Stimulated activated CD4-positive, alpha-beta T cell treated with anti-CD3 and anti-CD28 coated beads, Interleukin-1b, Interleukin-23, amount 100 ng/mL, for 4 hours (primary cell): ENCODE data around the gene ERBIN.
"Not testable (repeated sequence)": the region's sequence is repeated elsewhere in the genome, so short reads cannot be mapped to it uniquely, and the experiment has no call there.

Source experiments
- DNase-seq, 2 donors: peaks; one replicate each; pipeline ENCODE4 v3.0.0-alpha.2; 2020; ENCODE audit warnings: low read depth in 2 of 2

Gene ERBIN

DNA sequence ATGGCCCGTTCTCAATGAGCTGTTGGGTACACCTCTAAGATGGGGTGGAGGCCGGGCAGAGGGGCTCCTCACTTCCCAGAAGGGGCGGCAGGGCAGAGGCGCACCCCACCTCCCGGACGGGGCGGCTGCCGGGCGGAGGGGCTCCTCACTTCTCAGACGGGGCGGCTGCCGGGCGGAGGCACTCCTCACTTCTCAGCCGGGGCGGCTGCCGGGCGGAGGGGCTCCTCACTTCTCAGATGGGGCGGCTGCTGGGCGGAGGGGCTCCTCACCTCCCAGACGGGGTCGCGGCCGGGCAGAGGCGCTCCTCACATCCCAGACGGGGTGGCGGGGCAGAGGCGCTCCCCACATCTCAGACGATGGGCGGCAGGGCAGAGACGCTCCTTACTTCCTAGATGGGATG lies 31.3 kb downstream of the ERBIN start:
- not testable (repeated sequence) for DNase-seq

DNA sequence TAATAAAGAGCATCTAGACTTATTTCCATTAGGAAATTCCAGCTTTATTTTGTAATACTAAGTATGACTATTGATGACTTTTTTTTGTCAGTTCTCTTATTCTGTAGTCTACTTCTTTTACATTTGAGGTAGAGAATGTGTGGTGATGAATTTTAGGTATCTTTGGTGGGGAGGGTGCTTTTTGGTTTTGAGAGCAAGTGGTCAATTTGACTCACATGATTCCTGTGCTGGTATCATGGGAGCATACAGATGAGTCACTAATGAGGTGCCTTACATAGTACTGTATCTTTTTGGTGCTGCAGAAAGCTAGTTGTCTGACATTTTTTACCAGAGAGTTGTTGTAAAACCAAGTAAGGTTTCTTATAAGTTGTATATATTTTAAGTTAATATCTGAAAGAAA lies 35.3 kb downstream of the ERBIN start:
- peak in 1 of 2 donors; percentile 2 for DNase-seq

DNA sequence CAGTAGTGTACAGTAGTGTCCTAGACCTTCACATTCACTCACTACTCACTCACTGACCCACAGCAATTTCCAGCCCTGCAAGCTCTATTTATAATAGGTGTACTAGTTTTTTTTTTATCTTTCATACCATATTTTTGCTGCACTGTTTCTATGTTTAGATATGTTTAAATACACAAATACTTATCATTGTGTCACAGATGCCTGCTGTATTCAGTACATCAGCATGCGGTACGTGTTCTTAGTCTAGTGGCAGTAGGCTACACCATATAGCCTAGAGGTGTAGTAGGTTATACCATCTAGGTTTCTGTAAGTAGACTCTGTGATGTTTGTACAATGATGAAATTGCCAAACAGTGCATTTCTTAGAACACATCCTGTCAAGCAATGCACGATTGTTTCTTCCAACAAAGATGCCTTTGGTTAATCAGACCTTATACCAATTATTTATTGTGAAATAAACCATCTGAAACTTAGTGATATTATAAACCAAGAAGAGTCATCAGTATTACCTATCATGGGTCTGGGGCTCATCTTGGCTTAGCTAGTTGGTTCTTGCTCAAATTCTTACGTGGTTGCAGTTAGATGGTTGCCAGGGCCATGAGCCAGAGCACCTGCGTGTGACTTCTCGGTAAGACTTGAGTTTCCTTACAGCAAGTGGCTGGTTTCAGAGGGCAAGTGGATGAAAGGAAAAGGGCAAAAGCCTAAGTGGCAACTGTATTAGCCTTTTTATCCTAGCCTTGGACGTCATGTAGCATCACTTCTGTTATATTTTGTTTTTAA lies 41.1 kb downstream of the ERBIN start:
- no peak for DNase-seq

DNA sequence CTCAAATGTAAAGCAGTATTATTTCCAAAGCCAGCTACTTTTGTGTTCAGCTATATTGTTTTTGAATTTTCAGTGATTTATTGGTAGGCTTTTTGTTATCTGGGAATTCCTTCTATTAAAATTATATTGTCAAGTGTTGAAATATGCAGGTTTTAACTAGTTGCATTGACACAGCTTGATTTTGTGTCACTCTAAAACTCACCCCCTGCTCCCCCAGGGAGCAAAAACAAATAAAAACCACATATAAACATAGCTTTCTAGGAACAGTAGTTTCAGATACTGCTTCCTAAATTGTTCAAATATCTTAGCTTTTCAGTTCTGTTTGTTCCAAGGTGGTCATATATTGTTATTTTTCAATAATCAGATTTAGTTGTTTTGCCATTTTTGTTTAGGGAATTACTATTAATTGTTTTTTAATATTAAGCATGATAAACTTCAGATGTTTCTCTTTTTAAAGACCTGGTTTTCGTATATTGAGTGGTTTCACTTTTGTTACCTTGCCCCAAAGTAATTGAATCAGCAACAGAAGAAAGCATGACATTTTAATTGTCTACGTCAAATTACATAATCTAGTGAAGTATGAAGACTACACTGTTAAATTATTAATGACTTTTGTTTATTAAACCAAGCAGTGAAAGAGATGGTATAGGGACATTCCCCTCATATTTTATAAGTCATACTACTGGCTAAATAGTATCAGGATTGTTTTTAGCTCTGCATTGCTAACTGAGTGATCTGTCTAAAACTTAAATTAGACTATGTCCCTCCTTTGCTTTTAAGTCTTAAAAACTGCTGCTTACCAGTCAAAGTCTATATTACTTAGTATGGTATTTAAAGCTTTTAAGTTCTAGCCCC lies 43.4 kb downstream of the ERBIN start:
- no peak for DNase-seq

DNA sequence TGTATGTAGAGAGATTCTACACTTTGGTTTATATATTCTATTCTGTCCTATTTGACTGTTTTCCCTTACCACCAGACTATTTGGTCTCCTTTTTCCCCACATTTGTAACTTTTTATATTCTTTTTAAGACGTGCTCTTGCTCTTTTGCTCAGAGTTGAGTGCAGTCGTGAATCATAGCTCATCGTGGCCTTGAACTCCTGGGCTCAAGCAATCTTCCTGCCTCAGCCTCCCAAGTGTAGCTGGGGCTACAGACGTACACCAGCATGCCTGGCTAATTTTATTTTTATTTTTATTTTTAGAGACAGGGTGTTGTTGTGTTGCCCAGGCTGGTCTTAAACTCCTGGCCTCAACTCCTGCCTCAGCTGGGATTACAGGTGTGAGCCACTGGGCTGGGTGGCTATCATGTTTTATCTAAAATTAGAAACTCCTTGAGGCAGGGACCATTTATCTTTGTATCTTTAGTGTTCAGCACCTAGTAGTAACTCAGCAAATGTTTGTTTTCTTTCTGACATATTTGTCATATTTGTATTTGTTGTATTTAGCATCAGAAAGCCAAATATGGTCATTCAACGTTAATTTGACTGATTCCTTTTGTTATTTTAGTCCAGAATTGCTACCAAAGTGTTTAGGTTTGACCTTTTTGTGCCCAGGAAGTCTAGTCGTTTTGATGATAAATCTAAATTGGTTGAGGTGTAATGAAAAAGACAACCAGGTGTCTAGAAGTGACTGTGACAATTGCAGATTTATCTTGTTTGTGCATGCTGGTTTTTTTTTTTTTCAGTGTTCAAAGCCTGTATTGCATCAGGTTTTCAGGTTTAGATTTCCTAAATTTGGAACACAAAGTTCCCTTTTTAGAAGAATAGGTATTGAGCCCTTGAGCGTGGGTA lies 44.3 kb downstream of the ERBIN start:
- DNase-seq = no peak

DNA sequence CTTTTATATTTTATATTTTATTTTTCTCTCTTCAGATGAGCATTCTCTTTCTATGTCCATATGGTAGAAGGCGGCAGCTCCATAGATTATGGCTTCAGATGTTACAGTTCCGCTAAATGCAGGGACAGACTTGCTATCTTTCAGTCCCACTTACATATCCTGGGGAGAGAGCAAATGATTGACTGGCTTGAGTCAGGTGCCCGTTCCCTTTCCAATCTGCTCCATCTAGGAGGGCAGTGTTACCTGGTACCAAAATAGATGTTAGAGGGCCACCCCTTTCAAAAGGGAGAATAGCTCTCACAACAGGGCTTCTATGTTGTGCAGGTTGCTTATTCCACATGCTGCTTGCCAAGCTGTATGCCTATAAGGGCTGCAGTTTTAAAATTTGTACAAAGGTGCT lies 45.3 kb downstream of the ERBIN start:
- DNase-seq = no peak

DNA sequence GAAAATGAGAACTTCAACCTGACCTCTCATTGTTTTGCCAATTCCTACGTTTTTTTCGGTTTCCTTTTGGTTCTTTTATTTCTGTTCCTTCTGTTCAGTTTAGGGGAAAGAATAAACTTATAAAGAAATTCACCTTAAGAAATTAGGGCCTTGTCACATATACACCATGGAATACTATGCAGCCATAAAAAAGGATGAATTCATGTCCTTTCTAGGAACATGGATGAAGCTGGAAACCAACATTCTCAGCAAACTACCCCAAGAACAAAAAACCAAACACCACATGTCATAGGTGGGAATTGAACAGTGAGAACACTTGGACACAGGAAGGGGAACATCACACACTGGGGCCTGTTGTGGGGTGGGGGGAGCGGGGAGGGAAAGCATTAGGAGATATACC lies 46.5 kb downstream of the ERBIN start:
- DNase-seq = not testable (repeated sequence)

DNA sequence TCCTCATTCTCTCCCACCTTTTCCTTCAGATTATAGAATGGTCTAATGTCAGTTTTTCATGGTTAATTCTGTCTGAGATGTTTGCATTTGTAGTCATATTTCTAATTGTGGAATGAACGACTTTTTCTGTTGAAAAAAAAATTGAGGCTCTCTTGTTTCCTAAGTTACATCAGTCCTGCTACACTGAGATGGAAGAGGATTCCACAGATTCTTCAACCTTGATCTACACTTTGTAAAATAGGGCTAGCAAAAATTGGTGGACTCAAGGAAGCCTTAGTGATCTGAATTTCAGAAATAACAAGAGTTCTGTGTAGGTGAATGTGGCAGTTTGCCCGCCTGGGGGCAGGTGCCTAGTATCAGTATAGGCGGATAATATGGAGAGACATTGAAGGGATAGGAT lies 51.9 kb downstream of the ERBIN start:
- no peak for DNase-seq

DNA sequence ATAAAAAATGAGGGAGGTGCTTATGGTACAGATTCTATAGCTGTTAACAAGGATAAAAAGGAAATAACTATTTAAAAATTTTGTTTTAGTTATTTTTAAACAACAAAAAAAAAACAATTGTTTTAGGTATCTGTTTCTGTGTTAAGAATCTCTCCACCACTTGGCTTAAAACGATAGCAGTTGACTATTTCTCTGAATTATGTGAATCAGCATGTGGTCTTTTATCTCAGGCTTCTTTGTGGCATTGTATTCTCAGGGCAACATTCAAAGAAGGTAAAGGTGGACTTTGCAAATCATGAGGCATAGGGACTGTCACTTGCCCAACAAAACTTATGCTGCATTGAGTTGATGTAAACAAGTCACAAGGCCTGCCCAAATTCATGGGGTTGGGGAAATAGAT lies 55.2 kb downstream of the ERBIN start:
- no peak for DNase-seq

DNA sequence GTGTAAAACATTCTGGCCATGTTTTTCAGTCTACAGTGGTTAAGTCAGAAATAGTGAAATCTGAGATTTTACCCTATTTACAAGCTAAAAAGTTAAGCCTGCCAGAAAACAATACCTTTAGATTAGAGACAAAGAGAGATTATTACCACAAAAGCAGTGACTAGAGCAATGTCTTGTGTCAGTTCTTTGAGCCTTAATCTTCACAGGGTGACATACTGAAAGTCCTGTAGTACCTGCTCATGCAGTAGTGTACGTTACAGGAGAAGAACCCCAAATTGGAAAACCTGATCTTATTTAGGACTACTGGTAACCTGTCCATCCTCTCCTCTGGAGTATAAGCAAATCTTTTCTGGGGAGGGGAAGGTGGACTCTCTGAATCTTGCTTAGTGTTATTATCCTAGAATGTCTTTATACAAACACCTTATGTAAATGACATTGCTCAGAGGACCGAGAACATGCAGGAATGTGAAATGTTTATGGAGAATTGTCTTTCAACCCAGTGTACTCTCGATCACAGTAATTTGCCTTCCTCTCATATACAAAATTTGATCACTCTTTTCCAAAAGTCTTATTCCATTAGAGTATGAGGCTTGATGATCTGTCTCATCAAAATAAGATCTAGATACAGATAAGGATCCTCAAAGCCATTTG lies 55.7 kb downstream of the ERBIN start:
- no peak for DNase-seq

DNA sequence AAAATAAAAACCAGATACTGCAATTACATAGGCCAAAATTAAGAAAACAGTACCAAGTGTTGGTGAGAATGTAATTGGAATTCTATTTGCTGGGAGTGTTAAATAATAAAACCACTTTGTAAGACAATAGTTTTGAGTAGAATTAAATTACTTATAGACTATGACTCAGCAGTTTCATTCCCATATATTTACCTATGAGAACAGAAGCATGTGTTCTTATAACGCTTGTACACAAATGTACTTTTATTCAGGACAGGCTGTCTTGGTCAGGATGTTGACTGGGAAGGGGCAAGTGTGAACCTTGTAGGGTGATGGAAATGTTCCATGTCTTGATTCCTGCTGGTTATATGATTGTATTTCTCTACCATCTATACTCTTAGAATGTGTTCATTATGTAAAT lies 56.3 kb downstream of the ERBIN start:
- DNase-seq = no peak

DNA sequence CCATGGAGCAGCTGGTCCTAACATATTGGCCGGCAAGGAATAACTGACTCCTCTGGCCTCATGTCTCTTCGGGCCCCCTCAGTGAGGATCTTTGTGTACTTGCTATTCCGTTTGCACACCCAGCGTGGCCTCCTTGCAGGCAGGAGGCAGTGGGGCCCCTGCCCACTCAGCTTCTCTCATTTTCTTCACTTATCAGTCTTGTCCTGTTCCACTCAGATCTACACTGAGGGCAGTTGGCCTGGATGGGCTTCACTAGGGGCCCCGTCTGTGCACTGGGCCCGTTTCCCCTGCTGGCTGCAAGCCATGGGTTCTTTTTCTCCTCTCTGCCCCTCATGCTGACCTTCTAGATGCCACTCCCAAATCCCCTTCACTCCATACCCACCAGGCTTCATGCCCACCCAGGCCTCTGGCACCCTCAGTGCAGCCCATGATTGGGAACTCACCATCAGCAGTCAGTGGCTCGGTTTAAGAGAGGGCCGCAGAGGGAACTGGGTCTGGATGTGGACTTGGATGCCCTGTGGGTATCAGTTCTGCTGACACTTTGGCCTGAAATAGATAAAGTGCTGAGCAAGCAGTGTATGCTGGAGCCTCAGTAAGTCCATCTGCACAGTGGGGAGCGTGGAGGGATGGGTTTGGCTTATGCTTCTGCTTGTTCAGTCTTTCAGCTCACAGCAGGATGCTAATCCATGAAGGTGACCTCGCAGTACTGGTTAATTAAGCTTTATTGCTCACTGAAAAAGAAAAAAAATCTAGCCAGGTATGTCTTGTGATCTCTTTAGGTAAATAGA lies 57.9 kb downstream of the ERBIN start:
- DNase-seq = no peak

DNA sequence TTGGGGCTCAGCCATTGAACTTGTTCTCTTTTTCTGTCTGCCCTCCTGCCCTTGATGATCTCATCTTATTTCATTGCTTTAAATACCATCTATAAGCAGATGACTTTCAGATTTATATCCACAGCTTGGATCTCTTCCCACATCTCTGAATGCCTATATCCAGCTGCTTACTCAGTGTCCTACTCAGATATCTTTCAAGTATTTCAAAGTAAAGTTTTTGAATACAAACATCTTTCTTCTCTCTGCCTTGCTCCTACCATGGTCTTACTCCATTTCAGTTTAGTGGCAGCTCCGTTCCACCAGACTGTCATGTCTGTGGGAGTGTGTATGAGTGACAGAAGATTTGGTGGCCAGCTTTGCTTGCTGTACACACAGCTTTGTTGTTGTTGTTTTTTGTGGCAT lies 59.7 kb downstream of the ERBIN start:
- no peak for DNase-seq

DNA sequence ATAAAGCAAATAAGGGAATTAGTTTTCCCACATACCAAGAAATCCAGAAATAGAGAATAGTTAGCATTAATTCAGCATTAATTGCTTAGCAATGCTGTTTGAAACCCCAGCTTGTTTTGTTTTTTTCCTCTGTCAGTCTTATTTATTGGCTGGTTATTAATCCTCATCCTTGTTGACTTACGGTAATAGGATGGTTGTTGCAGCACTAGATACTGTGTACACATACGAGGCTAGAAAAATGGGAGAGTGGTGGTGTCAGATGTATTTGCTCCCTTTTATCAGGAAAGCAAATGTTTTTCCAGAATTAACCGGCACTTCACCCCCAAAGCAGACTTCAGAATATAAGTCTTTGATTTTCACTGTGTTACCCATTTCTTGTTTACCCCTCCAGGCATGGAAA lies 60.4 kb downstream of the ERBIN start:
- DNase-seq = no peak

DNA sequence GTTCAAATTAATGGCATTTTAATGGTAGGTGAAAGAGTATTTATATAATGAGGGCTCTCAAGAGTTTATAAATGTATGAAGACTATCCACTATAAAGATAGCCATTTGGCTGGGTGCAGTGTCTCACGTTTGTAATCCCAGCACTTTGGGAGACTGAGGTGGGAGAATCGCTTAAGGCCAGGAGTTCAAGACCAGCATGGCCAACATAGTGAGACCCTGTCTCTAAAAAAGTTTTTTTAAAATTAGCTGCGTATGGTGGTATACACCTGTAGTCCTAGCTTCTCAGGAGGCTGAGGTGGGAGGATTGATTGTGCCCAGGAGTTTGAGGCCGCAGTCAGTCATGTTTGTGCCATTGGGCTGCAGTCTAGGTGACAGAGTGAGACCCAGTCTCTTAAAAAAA lies 61.6 kb downstream of the ERBIN start:
- no peak for DNase-seq

DNA sequence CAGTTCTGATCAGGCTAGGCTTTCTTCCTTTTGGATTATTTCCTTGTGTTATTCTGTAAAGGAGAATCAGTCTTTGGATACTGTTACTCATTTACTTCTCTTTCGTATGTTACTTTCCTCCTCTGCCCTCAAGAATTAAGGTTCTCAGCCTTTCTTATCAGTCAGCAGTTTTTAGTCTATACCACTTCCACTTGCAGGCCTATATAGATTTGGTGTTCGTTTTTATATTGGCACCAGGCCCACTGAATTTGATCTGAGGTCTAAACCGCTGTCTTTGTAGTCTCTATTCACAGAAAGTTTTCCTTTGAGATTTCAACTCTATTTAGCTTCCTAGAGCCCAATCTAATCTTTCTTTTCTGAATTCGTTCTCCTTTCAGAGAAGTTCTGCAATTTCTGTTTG lies 62.8 kb downstream of the ERBIN start:
- DNase-seq = no peak

DNA sequence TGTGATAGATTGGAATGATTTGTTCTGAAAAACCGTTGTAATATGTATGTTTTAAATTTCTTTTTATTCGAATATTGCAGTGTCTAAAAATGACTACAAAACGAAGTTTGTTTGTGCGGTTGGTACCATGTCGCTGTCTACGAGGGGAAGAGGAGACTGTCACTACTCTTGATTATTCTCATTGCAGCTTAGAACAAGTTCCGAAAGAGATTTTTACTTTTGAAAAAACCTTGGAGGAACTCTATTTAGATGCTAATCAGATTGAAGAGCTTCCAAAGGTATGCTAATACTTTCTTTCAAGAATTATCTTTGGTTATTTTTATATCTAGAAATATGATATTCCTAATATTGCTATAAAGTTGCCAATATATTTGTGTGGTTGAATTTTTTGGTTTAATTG lies 66.3 kb downstream of the ERBIN start:
- no peak for DNase-seq

DNA sequence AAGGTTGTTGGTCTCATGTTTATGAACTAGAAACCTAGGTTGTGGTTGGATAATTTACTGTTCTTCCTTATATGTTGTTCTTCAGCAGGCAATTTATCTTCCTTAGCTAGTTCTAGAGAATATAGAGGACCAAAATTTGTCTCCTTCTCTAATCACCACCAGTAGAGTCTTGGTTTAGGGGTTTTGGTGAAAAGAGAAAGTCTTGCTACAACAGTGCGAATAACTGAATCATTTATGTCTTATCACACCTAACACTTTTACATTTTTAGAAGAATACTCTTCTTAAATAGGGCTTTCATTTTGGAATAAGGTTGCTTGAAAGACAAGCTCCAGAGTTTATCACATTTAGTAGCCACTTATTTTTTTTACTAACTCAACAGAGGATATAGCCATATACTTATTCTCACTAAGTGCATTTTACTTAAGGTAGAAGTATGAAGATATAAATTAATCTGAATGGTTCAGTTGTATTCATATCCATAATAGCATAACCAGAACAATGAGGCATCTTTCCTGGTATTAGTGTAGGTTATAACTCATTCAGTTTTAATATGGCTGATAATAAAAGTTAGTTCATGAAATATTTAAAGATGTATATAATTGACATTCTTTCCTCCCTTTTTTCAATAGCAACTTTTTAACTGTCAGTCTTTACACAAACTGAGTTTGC lies 67.9 kb downstream of the ERBIN start:
- DNase-seq = no peak

DNA sequence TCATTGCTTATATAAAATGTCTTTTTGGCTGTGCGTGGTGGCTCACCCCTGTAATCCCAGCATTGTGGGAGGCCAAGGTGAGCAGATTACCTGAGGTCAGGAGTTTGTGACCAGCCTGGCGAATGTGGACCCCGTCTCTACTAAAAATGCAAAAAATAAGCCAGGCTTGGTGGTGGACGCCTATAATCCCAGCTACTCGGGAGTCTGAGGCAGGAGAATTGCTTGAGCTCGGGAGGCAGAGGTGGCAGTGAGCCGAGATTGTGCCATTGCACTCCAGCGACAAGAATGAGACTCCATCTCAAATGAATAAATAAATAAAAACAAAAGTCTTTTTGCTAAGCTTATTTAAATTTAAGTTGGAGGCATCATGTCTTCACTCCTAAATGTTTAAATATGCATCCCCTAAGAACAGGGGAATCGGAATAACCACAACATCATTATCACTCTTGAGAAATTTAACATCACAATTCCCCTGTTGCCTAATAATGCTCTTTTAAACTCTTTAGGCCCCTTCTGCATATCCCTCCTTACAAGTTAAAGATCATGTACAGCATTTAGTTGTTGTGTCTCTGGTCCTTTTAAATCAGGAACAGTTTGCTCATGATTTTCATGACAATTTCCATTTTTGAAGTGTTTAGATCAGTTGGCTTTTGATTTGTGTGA lies 72.8 kb downstream of the ERBIN start:
- DNase-seq = no peak

DNA sequence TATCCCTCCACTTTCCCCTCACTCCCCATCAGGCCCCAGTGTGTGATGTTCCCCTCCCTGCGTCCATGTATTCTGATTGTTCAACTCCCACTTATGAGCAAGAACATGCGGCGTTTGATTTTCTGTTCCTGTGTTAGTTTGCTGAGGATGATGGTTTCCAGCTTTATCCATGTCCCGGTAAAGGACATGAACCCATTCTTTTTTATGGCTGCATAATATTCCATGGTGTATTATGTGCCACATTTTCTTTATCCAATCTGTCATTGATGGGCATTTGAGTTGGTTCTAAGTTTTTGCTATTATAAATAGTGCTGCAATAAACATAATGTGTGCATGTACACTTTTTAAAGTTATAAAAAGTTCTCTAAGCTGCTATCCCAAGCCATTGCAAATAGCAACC lies 75.6 kb downstream of the ERBIN start:
- no peak for DNase-seq
